ENCODE measurements around the gene UBALD1. TPM values are rescaled to one million over a fixed set of nuclear protein-coding genes. Genes with fewer than 3 reads are reported as not detected.
A peak's percentile ranks its signal among the peaks of the same experiment; 100 is the strongest.

UBALD1 gene
- total RNA-seq, 1 donor from 2014 or later = 13.4 TPM

DNA sequence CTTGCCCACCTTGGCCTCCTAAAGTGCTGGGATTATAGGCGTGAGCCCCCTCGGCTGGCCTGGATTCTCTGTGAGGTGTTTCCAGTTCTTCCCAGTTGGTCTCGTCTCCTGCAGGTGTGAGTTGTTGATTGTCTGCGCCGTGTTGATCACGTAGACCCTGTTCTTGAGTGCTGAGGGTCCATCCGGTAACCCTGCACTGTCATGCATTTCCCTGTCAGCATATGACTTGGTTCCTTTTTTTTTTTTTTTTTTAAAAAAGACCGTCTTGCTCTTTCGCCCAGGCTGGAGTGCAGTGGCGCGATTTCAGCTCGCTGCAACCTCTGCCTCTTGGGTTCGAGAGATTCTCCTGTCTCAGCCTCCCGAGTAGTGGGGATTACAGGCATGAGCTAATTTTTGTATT, 27.2 kb upstream of the UBALD1 start:
- DNase-seq = no peak

DNA sequence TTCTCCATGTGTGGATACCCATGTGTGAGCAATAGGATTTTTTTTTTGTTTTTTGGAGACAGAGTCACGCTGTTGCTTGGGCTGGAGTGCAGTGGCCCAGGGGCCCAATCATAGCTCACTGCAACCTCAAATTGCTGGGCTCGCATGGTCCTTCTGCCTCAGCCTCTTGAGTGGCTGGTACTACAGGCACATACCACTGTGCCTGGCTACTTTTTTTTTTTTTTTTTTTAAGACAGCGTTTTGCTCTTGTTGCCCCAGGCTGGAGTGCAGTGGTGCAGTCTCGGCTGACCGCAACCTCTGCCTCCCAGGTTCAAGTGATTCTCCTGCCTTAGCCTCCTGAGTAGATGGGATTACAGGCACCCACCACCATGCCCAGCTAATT, 26.6 kb upstream of the UBALD1 start:
- DNase-seq = no peak

DNA sequence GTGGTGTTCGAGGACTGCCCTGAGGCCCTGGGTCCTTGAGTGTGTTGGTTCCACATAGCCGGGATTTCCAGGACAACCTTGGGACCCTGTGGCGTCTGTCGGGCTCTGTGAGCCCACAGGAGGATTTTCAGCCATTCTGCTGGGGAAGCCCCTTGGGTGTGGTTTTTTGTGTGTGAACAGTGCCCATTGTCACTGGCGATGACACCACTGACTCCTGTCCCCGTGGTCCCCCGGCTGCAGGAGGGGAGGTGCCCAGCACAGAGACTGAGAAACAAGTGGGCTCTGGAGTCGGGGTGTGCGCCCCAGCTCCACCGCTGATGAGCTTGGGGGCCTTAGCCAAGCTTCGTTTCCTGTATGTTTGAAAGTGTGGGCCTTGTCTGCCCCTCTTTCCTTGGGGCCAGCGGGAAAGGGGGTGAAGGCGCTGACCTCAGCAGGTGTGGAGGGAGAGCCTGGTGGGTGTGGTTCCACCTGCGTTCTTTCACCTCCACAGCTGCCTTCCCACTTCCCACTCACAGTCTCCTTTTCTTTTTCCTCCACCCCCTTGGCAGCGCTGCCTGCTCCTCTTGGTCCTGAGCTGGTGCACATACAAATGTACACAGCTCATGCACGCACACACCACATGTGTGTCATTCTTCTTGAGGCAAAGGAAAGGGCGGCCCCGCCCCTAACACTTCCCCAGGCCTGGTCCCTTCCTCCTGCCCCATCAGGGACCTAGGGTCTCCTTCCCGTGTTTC, 26.1 kb upstream of the UBALD1 start:
- DNase-seq = no peak

GRCh38 chr16:4639899-4640509, 25.3 kb upstream of the UBALD1 start:
- DNase-seq = no peak

DNA sequence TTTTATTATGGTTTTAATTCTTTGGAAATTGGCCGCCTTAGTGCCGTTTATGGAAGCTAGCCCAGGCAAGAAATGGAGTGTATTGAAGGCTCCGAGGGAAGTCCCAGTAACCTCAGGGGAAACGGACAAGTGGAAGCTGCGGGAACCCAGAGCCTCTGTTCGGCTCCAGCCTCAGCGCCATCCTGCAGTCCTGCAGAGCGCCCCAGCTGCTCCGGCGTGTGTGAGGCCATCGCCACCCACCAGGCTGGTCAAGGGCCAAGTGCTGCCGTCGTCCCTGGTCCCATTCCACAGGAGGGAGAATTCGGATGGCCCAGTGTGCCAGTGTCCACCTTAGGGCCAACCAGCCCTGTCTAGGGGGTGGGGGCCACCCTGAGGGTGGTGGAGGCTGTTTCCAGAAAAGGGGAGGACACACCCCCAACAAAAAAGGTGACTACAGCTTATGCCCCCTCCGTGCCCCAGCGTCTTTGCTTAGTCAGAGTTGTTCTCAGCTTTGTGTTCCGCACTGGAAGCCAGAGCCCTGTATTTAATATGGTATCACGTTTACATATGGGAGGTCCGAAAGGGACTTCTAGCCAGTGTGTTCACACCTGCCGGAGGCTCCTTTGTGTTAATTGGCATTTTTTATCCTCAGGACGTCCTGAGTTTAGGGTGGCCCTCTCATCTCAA, 22.9 kb upstream of the UBALD1 start:
- no peak for DNase-seq

DNA sequence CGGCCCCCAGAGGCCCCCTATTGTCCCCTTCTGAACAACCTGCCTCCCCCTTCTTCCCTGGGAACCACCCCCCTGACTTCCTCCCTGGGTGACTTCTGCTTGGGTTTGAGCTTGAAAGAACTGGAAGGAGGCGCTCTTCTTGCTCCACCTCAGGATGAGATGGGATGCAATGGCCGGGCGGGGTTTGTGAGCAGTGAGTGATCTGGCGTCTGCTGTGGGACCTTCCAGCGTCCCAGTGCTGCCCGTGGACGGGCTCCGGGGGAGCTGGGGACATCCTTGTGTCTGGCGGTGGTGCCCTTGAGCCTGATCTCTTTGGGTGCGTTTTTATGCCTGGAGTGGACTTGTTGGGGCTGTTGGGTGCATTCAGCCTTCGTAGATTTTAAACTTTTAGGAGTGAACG, 21.5 kb upstream of the UBALD1 start:
- no peak for DNase-seq

GRCh38 chr16:4634768-4635167, 20.1 kb upstream of the UBALD1 start:
- DNase-seq = no peak

DNA sequence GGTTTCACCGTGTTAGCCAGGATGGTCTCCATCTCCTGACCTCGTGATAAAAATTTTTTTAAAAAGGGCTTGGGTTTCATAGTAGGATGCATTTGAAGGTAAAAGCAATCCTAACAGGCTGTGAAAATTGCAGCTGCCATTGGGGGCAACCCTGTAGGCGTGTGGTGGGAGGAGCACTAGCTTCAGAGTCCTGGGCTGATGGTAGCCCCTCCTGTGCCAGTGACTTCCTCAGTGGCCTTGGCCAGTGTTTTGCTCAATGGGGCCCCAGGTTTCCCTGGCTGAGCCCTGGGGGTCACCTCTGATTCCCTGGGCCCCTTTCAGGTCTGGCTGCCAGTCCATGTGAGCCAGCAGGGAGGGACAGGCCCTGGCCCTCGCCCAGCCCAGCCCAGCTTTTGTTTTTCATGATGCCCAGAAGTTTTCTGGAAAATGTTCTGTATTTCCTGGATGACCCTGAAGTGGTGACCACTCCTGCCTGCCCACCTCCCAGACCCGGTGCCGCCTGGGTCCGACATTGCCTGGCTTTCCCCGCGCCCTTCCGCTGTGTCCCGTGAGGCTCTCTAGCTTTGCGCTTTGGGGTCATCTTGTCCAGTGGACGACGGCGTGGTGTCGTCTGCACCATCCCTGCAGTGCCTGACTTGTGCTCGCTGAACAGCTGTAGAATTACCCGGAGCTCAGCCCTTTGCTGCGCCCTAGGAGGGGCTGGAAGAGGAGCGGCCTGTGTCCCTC, 19.4 kb upstream of the UBALD1 start:
- DNase-seq = no peak

- DNase-seq = no peak
Observed at GRCh38 chr16:4631444-4631843, 16.8 kb upstream of the UBALD1 start.

- no peak for DNase-seq
Observed at GRCh38 chr16:4628283-4628682, 13.6 kb upstream of the UBALD1 start.

GRCh38 chr16:4626396-4626795, 11.7 kb upstream of the UBALD1 start:
- DNase-seq = no peak

GRCh38 chr16:4625560-4626159, 11.0 kb upstream of the UBALD1 start:
- DNase-seq = no peak

GRCh38 chr16:4624827-4625559, 10.3 kb upstream of the UBALD1 start:
- peak; percentile 72 for DNase-seq

GRCh38 chr16:4624015-4624826, 9.5 kb upstream of the UBALD1 start, which contains the start of gene MGRN1:
Gene MGRN1, plus strand, starts transcription at chr16:4624826. Its CDS starts 135 bp downstream, at chr16:4624961.
- DNase-seq = peak; percentile 99

DNA sequence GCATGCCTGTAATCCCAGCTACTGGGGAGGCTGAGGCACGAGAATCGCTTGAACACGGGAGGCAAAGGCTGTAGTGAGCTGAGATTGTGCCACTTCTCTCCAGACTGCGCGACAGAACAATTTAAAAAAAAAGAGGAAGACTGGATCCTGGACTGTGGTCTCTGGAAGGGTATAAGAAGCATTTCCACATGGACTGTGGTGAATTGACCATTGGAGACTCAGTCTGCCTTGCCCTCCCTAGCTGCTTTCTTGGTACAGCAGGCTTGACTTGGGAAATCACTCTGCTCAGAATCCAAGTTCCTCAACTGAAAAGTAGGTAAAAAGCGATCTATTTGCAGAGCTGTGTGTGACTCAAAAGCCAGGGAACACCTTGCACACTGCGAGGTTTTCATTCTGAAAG, 8.9 kb upstream of the UBALD1 start:
- no peak for DNase-seq

DNA sequence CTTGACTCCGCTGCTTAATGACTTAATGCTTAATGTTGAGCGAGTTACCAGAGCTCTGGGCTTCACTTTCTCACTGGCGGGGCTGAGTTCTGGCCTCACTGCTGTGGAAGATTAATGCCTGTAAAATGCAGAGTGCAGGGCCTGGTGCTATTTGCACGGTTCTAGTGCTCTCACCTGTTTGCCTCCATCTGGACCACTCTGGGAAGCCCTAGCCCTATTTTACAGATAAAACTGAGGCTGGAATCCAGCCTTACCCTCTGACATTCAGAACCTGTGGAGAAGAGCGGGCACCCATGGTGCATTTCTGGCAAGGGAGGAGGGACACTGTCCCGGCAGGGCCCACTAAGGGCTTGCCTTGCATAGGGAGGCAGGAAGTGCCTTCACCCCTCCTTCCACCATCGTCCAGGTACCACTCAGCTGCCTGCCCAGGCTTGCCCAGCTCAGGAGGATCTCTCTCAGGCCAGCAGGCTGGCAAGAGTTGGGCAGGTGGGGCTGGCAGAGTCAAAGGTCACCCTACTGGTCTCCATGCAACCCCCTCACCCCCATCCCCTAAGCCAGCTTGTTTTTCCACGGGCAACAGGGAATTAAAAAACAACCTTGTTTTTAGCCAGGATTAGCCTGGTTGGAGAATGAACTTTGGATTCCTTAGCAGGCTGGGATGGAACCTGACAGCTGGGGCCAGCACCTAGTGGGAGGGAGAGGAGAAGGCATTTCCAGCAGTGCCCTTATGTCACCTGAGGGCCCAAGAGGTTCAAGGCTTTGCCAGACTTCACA, 4.1 kb upstream of the UBALD1 start:
- DNase-seq = no peak

- DNase-seq = no peak
Observed at GRCh38 chr16:4617880-4618279, 3.2 kb upstream of the UBALD1 start.

GRCh38 chr16:4616047-4616811, 1.5 kb upstream of the UBALD1 start:
- DNase-seq = peak; percentile 100

- no peak for DNase-seq
Observed at GRCh38 chr16:4615384-4616046, 827 bp upstream of the UBALD1 start.
